CD14-positive monocyte (primary cell): ENCODE measurements around the gene CA5A. TPM values are rescaled to one million over a fixed set of nuclear protein-coding genes. Genes with fewer than 3 reads are reported as not detected.
"Not testable (repeated sequence)": the region's sequence is repeated elsewhere in the genome, so short reads cannot be mapped to it uniquely, and the experiment has no call there.

ENCODE experiments used
- DNase-seq, 3 donors: peaks; one replicate each; pipeline ENCODE4 v3.0.0-alpha.2; 2011 to 2022
- H2AFZ ChIP-seq: 2 replicates; pipeline ENCODE4 v1.6.0; 2012; ENCODE audit warnings: mild to moderate bottlenecking, low read depth, low read length, inconsistent platforms; ENCODE audit not compliant: insufficient read depth, poor library complexity, severe bottlenecking
- H3K27ac ChIP-seq, 2 donors: 1 replicate in 1 of 2; 2 replicates in 1 of 2; pipeline ENCODE4 v1.5.1; 2012 to 2013; ENCODE audit warnings: low read length in 2 of 2, control low read depth in 1 of 2, inconsistent platforms in 1 of 2, low read depth in 1 of 2, mild to moderate bottlenecking in 1 of 2
- H3K27me3 ChIP-seq, 2 donors: one replicate each; pipeline versions ENCODE4 v1.6.0 to v1.6.1; 2011 to 2013; ENCODE audit warnings: low read length in 2 of 2; ENCODE audit not compliant: control insufficient read depth in 2 of 2, insufficient read depth in 2 of 2
- H3K36me3 ChIP-seq, 2 donors: replicated peaks in 1 of 2; 1 replicate in 1 of 2; 2 replicates in 1 of 2; pipeline versions ENCODE4 v1.5.1 to v1.6.1; 2012 to 2013; ENCODE audit warnings: low read length in 2 of 2, control low read depth in 1 of 2, inconsistent platforms in 1 of 2, mild to moderate bottlenecking in 1 of 2; ENCODE audit not compliant: insufficient read depth in 2 of 2, control insufficient read depth in 1 of 2
- H3K4me1 ChIP-seq, 2 donors: 1 replicate in 1 of 2; 2 replicates in 1 of 2; pipeline versions ENCODE4 v1.5.1 to v1.6.1; 2012 to 2013; ENCODE audit warnings: low read length in 2 of 2, control low read depth in 1 of 2, inconsistent platforms in 1 of 2, mild to moderate bottlenecking in 1 of 2, moderate library complexity in 1 of 2; ENCODE audit not compliant: insufficient read depth in 2 of 2, control insufficient read depth in 1 of 2
- H3K4me2 ChIP-seq: replicated peaks from 2 replicates; pipeline ENCODE3; 2012; ENCODE audit warnings: low read length, moderate library complexity, mild to moderate bottlenecking; ENCODE audit not compliant: poor library complexity, severe bottlenecking; ENCODE audit errors: extremely low read depth
- H3K4me3 ChIP-seq, 3 experiments: fragments of 200-600 bp in 1 of 3; sonication (generic) in 1 of 3; replicated peaks in 1 of 3; 1 replicate in 2 of 3; 2 replicates in 1 of 3; pipeline ENCODE4 v1.5.1; 2011 to 2013; ENCODE audit warnings: low read length in 3 of 3, mild to moderate bottlenecking in 3 of 3, control low read depth in 2 of 3, low read depth in 2 of 3, inconsistent platforms in 1 of 3, moderate library complexity in 1 of 3
- H3K79me2 ChIP-seq: 2 replicates; pipeline ENCODE4 v1.6.0; 2012; ENCODE audit warnings: mild to moderate bottlenecking, control low read depth, inconsistent platforms, low read length, moderate library complexity; ENCODE audit not compliant: insufficient read depth
- H3K9ac ChIP-seq: 2 replicates; pipeline ENCODE4 v1.6.0; 2017; ENCODE audit warnings: low read length, mild to moderate bottlenecking; ENCODE audit not compliant: insufficient read depth, poor library complexity, severe bottlenecking
- H3K9me3 ChIP-seq, 2 donors: replicated peaks in 1 of 2; 1 replicate in 1 of 2; 2 replicates in 1 of 2; pipeline versions ENCODE4 v1.5.1 to v1.6.1; 2012 to 2013; ENCODE audit warnings: low read length in 2 of 2, control low read depth in 1 of 2; ENCODE audit not compliant: control insufficient read depth in 1 of 2, insufficient read depth in 1 of 2
- H4K20me1 ChIP-seq: 2 replicates; pipeline ENCODE4 v1.6.0; 2012; ENCODE audit warnings: mild to moderate bottlenecking, low read length, control low read depth, moderate library complexity; ENCODE audit not compliant: insufficient read depth
- H3K27ac Mint-ChIP-seq, 7 donors: one replicate each; pipeline ENCODE4 v1.8.0; 2020; ENCODE audit warnings: mild to moderate bottlenecking in 7 of 7, mixed read lengths in 7 of 7, moderate library complexity in 6 of 7, inconsistent platforms in 2 of 7
- H3K27me3 Mint-ChIP-seq, 3 donors: one replicate each; pipeline ENCODE4 v1.8.0; 2021 to 2022; ENCODE audit warnings: low read depth in 3 of 3, mild to moderate bottlenecking in 3 of 3, mixed read lengths in 3 of 3, moderate library complexity in 3 of 3, inconsistent platforms in 1 of 3
- H3K36me3 Mint-ChIP-seq, 2 donors: one replicate each; pipeline ENCODE4 v1.8.0; 2020; ENCODE audit warnings: mixed read lengths in 2 of 2, inconsistent platforms in 1 of 2, mild to moderate bottlenecking in 1 of 2
- H3K4me1 Mint-ChIP-seq: one replicate; pipeline ENCODE4 v1.8.0; 2020; ENCODE audit warnings: mild to moderate bottlenecking, mixed read lengths
- H3K4me3 Mint-ChIP-seq, 2 donors: one replicate each; pipeline ENCODE4 v1.8.0; 2020; ENCODE audit warnings: mild to moderate bottlenecking in 2 of 2, mixed read lengths in 2 of 2, moderate library complexity in 1 of 2
- H3K9me3 Mint-ChIP-seq, 7 donors: one replicate each; pipeline ENCODE4 v1.8.0; 2020 to 2022; ENCODE audit warnings: mixed read lengths in 7 of 7, mild to moderate bottlenecking in 6 of 7, moderate library complexity in 6 of 7, inconsistent platforms in 2 of 7
- WGBS: methylation state at CpG from one replicate; pipeline ENCODE4 v1.1.5; 2013; ENCODE audit warnings: missing lambda C conversion rate; ENCODE audit not compliant: insufficient coverage; 5-methylcytosine and 5-hydroxymethylcytosine counted together
- intact Hi-C, 2 donors: fragments of 100-400 bp; cut with micrococcal nuclease; formaldehyde crosslinking; loops; one replicate each; pipeline versions ENCODE4 v1.15.0 to v1.15.1; 2023
- polyA plus RNA-seq, 3 donors: library from polyadenylated mRNA; depleted of rRNA in 1 of 3; unstranded in 2 of 3; stranded (reverse) in 1 of 3; fragments of 300-500 nt in 2 of 3; fragments of >200 nt in 1 of 3; fragmentation: Illumina TruSeq in 2 of 3; gene quantifications; 1 replicate in 2 of 3; 2 replicates in 1 of 3; pipeline ENCODE4 v1.2.3, GENCODE V29; 2012 to 2021
- TF ChIP-seq, protein P1 (sequence below): fragments of 200-600 bp; IDR thresholded peaks from one replicate; pipeline ENCODE4 v1.8.0; 2022; ENCODE audit warnings: antibody characterized with exemption, mild to moderate bottlenecking

Gene CA5A
- polyA plus RNA-seq, 3 donors: not detected

DNA sequence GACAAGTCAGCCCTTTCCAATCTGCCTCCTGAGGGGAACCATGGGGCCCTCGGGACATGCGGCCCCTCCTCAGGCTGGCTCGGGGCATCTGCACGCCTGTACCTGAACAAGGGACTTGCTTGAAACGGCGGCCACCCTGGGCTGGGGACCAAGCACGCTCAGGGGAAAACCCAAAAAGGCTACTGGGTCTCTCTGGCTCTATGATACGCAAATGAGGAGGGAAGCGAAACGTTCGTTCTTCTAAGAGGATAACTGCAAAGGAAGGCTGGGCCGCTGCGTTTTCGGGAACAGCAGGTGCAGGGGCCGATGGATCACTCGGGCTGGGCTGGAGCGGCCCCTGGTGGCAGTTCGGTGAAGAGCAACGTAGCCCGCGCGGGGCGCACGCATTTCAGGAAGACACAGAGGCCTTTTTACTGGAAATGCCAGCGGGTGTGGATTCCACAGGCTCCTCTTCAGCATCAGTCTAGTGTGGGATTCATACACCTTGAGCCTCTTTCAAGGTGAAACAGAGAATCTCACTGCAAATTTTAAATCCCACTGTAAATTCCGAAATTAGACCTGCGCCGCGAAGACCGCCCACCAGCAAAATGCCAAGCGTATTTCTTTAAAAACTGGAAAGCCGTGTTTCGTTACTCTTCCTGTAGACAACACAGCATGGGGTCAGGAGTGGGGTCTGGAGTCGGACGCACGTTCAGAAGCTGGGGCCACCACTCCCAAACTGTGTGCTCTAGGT is 27.0 kb downstream of the CA5A start:
- not testable (repeated sequence) for H2AFZ ChIP-seq, H3K9me3 ChIP-seq, H3K27ac Mint-ChIP-seq, H3K36me3 ChIP-seq, H3K79me2 ChIP-seq, H3K27me3 ChIP-seq, H3K4me1 ChIP-seq, H4K20me1 ChIP-seq, H3K4me3 ChIP-seq, H3K9ac ChIP-seq, H3K9me3 Mint-ChIP-seq, H3K27ac ChIP-seq, H3K4me2 ChIP-seq, H3K36me3 Mint-ChIP-seq, H3K4me1 Mint-ChIP-seq
- H3K4me3 Mint-ChIP-seq: peak overlapping the region in 1 of 2 donors; percentile 11
- 40% methylated on average over 34 of the region's 36 CpGs for WGBS
- intact Hi-C loops: loop anchor here (1.0 to 5.0 kb wide), 6 partner anchors 37 to 131 kb away; no protein-coding TSS in a partner anchor
- peaks cover 12 to 23% (median 20%) of the 10 kb centered on the region in 3 donors for H3K27me3 Mint-ChIP-seq
- peak; percentile 63 to 71 (median 64) for DNase-seq
- TF ChIP-seq, protein P1, sequence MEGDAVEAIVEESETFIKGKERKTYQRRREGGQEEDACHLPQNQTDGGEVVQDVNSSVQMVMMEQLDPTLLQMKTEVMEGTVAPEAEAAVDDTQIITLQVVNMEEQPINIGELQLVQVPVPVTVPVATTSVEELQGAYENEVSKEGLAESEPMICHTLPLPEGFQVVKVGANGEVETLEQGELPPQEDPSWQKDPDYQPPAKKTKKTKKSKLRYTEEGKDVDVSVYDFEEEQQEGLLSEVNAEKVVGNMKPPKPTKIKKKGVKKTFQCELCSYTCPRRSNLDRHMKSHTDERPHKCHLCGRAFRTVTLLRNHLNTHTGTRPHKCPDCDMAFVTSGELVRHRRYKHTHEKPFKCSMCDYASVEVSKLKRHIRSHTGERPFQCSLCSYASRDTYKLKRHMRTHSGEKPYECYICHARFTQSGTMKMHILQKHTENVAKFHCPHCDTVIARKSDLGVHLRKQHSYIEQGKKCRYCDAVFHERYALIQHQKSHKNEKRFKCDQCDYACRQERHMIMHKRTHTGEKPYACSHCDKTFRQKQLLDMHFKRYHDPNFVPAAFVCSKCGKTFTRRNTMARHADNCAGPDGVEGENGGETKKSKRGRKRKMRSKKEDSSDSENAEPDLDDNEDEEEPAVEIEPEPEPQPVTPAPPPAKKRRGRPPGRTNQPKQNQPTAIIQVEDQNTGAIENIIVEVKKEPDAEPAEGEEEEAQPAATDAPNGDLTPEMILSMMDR: peak; percentile 90

DNA sequence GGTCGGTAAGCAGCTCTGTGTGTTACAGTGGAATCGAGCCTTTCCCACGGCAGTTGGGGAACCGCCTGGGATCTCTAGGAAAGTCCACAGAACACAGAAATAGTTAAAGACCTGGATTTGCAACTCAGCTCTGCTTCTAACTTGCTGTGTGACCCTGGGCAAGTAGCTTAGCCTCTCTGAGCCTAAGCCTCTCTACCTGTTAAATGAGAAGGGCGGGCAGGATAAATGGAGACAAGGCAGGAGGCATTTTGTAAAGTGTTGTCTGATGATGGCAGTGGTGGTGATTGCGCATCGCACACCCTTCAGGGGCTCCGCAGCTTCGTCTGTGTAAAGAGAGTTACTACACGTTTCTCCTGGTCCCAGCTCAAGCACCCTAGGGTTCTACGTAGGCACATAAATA is 28.2 kb downstream of the CA5A start:
- H3K4me1 ChIP-seq, H3K36me3 Mint-ChIP-seq, H3K27ac ChIP-seq, H3K9me3 Mint-ChIP-seq, H2AFZ ChIP-seq, H3K4me1 Mint-ChIP-seq, H3K9ac ChIP-seq, H3K79me2 ChIP-seq, H3K9me3 ChIP-seq, H3K27me3 ChIP-seq, H3K36me3 ChIP-seq, H3K4me2 ChIP-seq, H4K20me1 ChIP-seq, DNase-seq, H3K4me3 Mint-ChIP-seq, H3K4me3 ChIP-seq: not testable (repeated sequence)
- WGBS: 99% methylated on average over 11 of the region's 11 CpGs
- intact Hi-C loops: loop anchor here (2.0 to 5.0 kb wide), 5 partner anchors 36 to 129 kb away; no protein-coding TSS in a partner anchor
- peak overlapping the region in 1 of 7 donors; percentile 21 for H3K27ac Mint-ChIP-seq
- H3K27me3 Mint-ChIP-seq: peaks cover 12 to 23% (median 14%) of the 10 kb centered on the region in 3 donors

DNA sequence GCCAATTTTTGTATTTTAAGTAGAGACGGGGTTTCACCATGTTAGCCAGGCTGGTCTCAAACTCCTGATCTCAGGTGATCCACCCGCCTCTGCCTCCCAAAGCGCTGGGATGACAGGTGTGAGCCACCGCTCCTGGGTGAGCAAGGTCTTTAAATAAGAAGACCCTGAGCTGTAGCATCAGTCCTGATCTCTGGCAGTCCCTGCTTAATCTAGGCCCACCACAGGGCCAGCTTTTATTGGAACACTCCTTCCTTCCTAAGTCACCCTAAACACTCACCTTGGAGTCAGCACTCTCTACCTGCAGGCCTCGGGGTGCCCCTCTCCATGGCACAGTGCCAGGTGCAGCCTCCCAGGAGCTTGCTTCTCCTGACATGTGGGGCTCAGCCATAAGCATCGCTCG is 30.8 kb downstream of the CA5A start:
- not testable (repeated sequence) for DNase-seq, H3K4me1 Mint-ChIP-seq, H3K27me3 ChIP-seq, H3K4me1 ChIP-seq, H3K4me3 ChIP-seq, H3K4me2 ChIP-seq, H3K36me3 Mint-ChIP-seq, H3K36me3 ChIP-seq, H4K20me1 ChIP-seq, H2AFZ ChIP-seq, H3K79me2 ChIP-seq, H3K27ac Mint-ChIP-seq, H3K9me3 ChIP-seq, H3K27ac ChIP-seq, H3K9me3 Mint-ChIP-seq, H3K4me3 Mint-ChIP-seq, H3K9ac ChIP-seq
- WGBS: 92% methylated on average over 7 of the region's 7 CpGs
- intact Hi-C loops: loop anchor here (5.0 kb wide), 2 partner anchors 33 to 53 kb away; no protein-coding TSS in a partner anchor
- H3K27me3 Mint-ChIP-seq: peaks cover 6 to 16% (median 6%) of the 10 kb centered on the region in 3 donors

DNA sequence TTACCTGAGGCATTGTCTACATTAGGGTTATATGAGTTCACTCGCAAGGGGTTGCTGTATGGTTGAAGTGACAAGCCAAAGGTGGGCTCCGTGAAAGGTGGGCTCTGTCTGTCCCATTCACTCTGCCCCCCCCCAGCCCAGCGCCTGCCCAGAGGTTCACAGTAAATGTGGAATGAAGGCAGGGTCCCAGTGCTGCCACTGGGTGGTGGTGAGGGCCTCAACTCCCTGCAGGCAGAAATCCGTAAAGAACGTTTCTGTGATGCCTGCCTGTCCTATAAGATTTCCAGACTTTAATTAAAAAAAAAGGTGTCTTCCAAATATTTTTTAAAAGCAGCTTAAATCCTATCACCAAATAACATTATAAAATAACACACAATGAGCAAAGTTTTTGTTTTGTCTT is 31.4 kb downstream of the CA5A start:
- H3K9ac ChIP-seq, H3K36me3 Mint-ChIP-seq, H3K36me3 ChIP-seq, H3K79me2 ChIP-seq, H3K4me1 Mint-ChIP-seq, H3K4me3 Mint-ChIP-seq, H3K9me3 ChIP-seq, H3K9me3 Mint-ChIP-seq, H3K27me3 ChIP-seq, H3K27ac Mint-ChIP-seq, H4K20me1 ChIP-seq, DNase-seq, H3K4me1 ChIP-seq, H3K27ac ChIP-seq, H3K4me3 ChIP-seq, H3K4me2 ChIP-seq, H2AFZ ChIP-seq: not testable (repeated sequence)
- no CpG with 5 or more reads among the region's 5 CpGs for WGBS
- intact Hi-C loops: loop anchor here (5.0 kb wide), 2 partner anchors 33 to 53 kb away; no protein-coding TSS in a partner anchor
- H3K27me3 Mint-ChIP-seq: peaks cover 5 to 18% (median 6%) of the 10 kb centered on the region in 3 donors
